Measurements from ENCODE around the gene SLC7A14.

SLC7A14 gene

GRCh38 chr3:170465955-170466354 lies 119.9 kb downstream of the SLC7A14 start:
- no peaks in the 10 kb centered on the region for H3K36me3 Mint-ChIP-seq
- no peak overlapping the region for H3K27ac Mint-ChIP-seq
- ATAC-seq, result no peak
- no peak overlapping the region for H3K4me3 Mint-ChIP-seq
- no peaks in the 10 kb centered on the region for H3K9me3 Mint-ChIP-seq
- no peaks in the 10 kb centered on the region for H3K4me1 Mint-ChIP-seq
- H3K27me3 Mint-ChIP-seq, result peaks cover 39% of the 10 kb centered on the region

DNA sequence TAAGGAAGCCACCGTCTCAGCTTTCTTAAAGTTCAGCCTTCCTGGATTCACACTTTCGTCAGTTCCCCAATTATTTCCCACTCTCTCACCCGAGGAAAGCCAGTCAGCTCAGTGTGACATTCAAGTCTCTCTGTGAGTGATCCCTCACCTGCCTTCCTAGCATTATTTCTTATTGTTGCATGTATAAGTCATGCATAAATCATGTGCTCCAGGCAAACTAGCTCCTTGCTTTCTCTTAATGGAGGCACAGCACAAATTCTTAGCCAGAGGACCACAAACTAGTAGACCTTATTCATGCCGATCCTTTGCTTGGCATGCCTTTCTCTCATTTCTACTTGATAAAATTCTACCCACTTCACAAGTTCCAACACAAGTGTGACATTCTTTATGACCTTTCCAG lies 122.9 kb downstream of the SLC7A14 start:
- Mint-ChIP-seq H3K4me3 (no peak overlapping the region), H3K27me3 (peaks cover 23% of the 10 kb centered on the region), H3K36me3 (no peaks in the 10 kb centered on the region), H3K4me1 (no peaks in the 10 kb centered on the region), H3K27ac (no peak overlapping the region), H3K9me3 (no peaks in the 10 kb centered on the region)
- ATAC-seq, result no peak

GRCh38 chr3:170458285-170458684 lies 127.6 kb downstream of the SLC7A14 start:
- H3K4me1 Mint-ChIP-seq, result no peaks in the 10 kb centered on the region
- no peaks in the 10 kb centered on the region for H3K9me3 Mint-ChIP-seq
- H3K4me3 Mint-ChIP-seq, result no peak overlapping the region
- no peak for ATAC-seq
- peaks cover 28% of the 10 kb centered on the region for H3K27me3 Mint-ChIP-seq
- H3K36me3 Mint-ChIP-seq, result no peaks in the 10 kb centered on the region
- H3K27ac Mint-ChIP-seq, result no peak overlapping the region

DNA sequence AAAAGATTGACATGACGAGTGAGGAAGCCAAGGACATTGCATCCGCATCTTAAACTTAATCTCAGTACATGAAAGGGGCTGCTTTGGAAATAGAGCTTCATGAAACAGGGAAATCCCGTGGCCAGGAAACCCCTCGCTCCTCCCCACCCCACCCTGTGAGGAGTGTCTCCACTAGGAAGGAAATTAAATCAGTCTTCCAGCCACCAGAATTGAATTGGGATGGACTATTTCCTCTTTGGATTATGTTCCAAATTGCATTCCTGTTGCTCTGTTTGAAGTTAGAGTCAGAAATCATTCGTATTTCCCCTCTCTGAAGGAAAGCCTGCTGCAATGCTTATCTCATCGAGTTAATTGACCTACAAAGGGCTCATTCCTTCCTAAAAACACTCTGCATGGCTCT lies 131.4 kb downstream of the SLC7A14 start:
- no peak overlapping the region for H3K4me3 Mint-ChIP-seq
- H3K27ac Mint-ChIP-seq, result no peak overlapping the region
- H3K9me3 Mint-ChIP-seq, result no peaks in the 10 kb centered on the region
- ATAC-seq, result no peak
- H3K36me3 Mint-ChIP-seq, result no peaks in the 10 kb centered on the region
- no peaks in the 10 kb centered on the region for H3K4me1 Mint-ChIP-seq
- peaks cover 11% of the 10 kb centered on the region for H3K27me3 Mint-ChIP-seq

DNA sequence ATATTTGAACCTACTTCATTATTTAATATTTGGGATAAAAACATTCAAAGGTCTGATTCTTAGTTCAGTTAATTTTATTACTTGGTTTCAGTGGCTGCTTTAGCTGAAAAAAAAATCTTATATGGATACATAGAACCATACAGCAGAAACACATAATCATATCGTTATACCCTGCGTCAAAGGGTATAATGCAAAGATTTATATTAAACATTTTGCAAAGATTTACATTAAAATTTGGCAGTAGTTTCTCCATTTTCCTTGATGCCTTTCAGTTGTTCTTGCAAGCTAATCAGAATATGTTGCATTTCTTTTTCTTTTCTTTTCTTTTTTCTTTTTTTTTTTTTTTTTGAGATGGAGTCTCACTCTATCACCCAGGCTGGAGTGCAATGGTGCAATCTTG lies 135.8 kb downstream of the SLC7A14 start:
- Mint-ChIP-seq H3K27me3 (no peaks in the 10 kb centered on the region), H3K4me1 (no peaks in the 10 kb centered on the region), H3K9me3 (no peaks in the 10 kb centered on the region), H3K27ac (no peak overlapping the region), H3K36me3 (no peaks in the 10 kb centered on the region), H3K4me3 (no peak overlapping the region)
- ATAC-seq, result no peak

GRCh38 chr3:170448584-170448983 lies 137.3 kb downstream of the SLC7A14 start:
- ATAC-seq, result no peak
- no peaks in the 10 kb centered on the region for H3K9me3 Mint-ChIP-seq
- H3K4me1 Mint-ChIP-seq, result no peaks in the 10 kb centered on the region
- no peaks in the 10 kb centered on the region for H3K27me3 Mint-ChIP-seq
- no peak overlapping the region for H3K27ac Mint-ChIP-seq
- no peak overlapping the region for H3K4me3 Mint-ChIP-seq
- H3K36me3 Mint-ChIP-seq, result no peaks in the 10 kb centered on the region

DNA sequence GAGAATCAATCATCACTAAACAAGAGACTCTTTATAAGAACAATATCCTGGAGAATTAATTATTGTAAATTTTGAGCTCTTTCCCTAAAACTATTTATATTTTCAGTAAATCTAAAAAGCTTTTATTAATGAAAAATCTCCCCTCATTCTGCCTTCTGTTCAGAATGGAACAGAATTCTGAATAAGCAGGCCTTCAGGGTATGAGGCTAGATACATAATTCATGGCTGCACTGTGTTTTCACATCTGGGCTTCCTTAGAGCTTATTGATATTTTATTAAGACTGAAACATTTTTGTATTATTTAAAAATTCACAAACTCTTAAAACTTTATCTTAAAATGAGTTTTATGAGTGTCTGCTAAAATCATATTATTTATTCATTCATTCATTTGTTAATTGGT lies 142.4 kb downstream of the SLC7A14 start:
- no peaks in the 10 kb centered on the region for H3K4me1 Mint-ChIP-seq
- no peak overlapping the region for H3K27ac Mint-ChIP-seq
- no peak overlapping the region for H3K4me3 Mint-ChIP-seq
- H3K9me3 Mint-ChIP-seq, result no peaks in the 10 kb centered on the region
- peaks cover 36% of the 10 kb centered on the region for H3K27me3 Mint-ChIP-seq
- H3K36me3 Mint-ChIP-seq, result no peaks in the 10 kb centered on the region
- ATAC-seq, result no peak

DNA sequence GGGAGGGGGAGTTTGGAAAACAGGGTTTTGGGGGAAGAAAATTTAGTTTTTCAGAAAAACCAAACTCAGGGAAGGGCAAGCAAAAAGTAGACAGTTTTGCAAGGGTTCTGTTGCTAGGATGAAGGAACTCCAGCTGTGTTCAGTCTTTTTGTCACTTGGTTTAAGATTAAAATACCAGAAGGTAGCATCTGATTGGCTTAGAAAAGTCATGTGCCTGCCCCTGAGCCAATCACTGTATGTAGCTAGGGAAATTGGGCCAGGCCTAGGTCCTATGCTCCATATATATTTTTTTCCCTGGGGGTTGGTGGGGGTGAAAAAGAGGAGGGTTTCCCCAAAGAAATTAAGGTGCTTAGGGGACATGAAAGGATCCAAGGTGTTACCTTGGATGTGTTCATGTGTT lies 142.9 kb downstream of the SLC7A14 start:
- H3K4me1 Mint-ChIP-seq, result no peaks in the 10 kb centered on the region
- no peaks in the 10 kb centered on the region for H3K9me3 Mint-ChIP-seq
- no peak overlapping the region for H3K4me3 Mint-ChIP-seq
- ATAC-seq, result no peak
- no peaks in the 10 kb centered on the region for H3K36me3 Mint-ChIP-seq
- peaks cover 36% of the 10 kb centered on the region for H3K27me3 Mint-ChIP-seq
- no peak overlapping the region for H3K27ac Mint-ChIP-seq

GRCh38 chr3:170441412-170441811 lies 144.5 kb downstream of the SLC7A14 start:
- H3K4me1 Mint-ChIP-seq, result no peaks in the 10 kb centered on the region
- no peak for ATAC-seq
- peaks cover 36% of the 10 kb centered on the region for H3K27me3 Mint-ChIP-seq
- H3K27ac Mint-ChIP-seq, result no peak overlapping the region
- H3K9me3 Mint-ChIP-seq, result no peaks in the 10 kb centered on the region
- H3K4me3 Mint-ChIP-seq, result no peak overlapping the region
- H3K36me3 Mint-ChIP-seq, result no peaks in the 10 kb centered on the region

GRCh38 chr3:170440344-170440743 lies 145.5 kb downstream of the SLC7A14 start:
- Mint-ChIP-seq H3K9me3 (no peaks in the 10 kb centered on the region), H3K4me3 (no peak overlapping the region), H3K27ac (no peak overlapping the region), H3K36me3 (no peaks in the 10 kb centered on the region), H3K27me3 (peaks cover 36% of the 10 kb centered on the region), H3K4me1 (no peaks in the 10 kb centered on the region)
- ATAC-seq, result no peak

- Mint-ChIP-seq H3K27me3 (peaks cover 36% of the 10 kb centered on the region), H3K4me3 (no peak overlapping the region), H3K27ac (no peak overlapping the region), H3K4me1 (no peaks in the 10 kb centered on the region), H3K9me3 (no peaks in the 10 kb centered on the region), H3K36me3 (no peaks in the 10 kb centered on the region)
- ATAC-seq, result no peak
Observed at GRCh38 chr3:170438836-170439235, 147.0 kb downstream of the SLC7A14 start.

GRCh38 chr3:170437696-170438407 lies 148.0 kb downstream of the SLC7A14 start:
- no peak for ATAC-seq
- Mint-ChIP-seq H3K27me3 (peaks cover 33% of the 10 kb centered on the region), H3K4me1 (no peaks in the 10 kb centered on the region), H3K9me3 (no peaks in the 10 kb centered on the region), H3K27ac (no peak overlapping the region), H3K4me3 (no peak overlapping the region), H3K36me3 (no peaks in the 10 kb centered on the region)

- H3K4me1 Mint-ChIP-seq, result no peaks in the 10 kb centered on the region
- no peaks in the 10 kb centered on the region for H3K9me3 Mint-ChIP-seq
- H3K27me3 Mint-ChIP-seq, result peaks cover 27% of the 10 kb centered on the region
- H3K27ac Mint-ChIP-seq, result no peak overlapping the region
- no peaks in the 10 kb centered on the region for H3K36me3 Mint-ChIP-seq
- no peak overlapping the region for H3K4me3 Mint-ChIP-seq
- no peak for ATAC-seq
Observed at GRCh38 chr3:170437176-170437575, 148.7 kb downstream of the SLC7A14 start.

- H3K27ac Mint-ChIP-seq, result no peak overlapping the region
- H3K27me3 Mint-ChIP-seq, result peaks cover 22% of the 10 kb centered on the region
- no peaks in the 10 kb centered on the region for H3K9me3 Mint-ChIP-seq
- no peak for ATAC-seq
- H3K4me1 Mint-ChIP-seq, result no peaks in the 10 kb centered on the region
- H3K4me3 Mint-ChIP-seq, result no peak overlapping the region
- H3K36me3 Mint-ChIP-seq, result no peaks in the 10 kb centered on the region
Observed at GRCh38 chr3:170436697-170437096, 149.2 kb downstream of the SLC7A14 start.

DNA sequence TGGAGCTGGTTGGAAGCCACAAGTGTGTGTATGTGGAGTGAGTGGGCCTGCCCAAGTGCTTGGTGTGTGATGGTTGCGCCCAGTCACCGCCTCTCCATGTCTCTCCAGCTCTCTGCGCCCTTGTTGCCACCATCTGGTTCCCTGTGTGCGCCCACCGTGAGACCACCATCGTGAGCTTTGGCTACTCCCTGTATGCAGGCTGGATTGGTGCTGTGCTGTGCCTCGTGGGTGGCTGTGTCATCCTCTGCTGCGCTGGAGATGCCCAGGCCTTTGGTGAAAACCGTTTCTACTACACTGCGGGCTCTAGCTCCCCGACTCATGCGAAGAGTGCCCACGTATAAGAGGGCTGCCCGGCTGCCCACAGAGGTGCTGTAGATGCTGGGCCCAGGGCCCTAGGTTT lies 153.5 kb downstream of the SLC7A14 start:
- no peaks in the 10 kb centered on the region for H3K27me3 Mint-ChIP-seq
- H3K4me3 Mint-ChIP-seq, result no peak overlapping the region
- H3K4me1 Mint-ChIP-seq, result peaks cover 6% of the 10 kb centered on the region
- no peak for ATAC-seq
- no peaks in the 10 kb centered on the region for H3K36me3 Mint-ChIP-seq
- no peaks in the 10 kb centered on the region for H3K9me3 Mint-ChIP-seq
- H3K27ac Mint-ChIP-seq, result no peak overlapping the region

DNA sequence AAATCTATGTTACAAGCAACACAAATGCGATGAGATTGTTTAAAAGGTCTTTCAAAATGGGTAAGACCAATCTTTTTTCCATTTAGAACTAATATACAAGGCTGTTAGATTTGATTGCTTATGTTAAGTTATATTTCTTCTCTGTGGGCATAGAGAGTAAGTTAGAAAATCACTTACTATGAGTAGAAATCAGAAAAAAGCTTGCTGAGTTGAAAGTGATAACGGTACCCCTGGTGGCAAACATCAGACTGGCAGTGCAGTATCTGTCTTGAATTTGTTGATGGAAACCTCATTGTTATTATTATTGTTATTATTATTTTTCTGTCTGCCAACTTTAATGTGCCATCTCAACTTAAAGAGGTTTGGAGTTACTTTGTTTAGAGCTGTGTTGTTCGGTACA lies 154.8 kb downstream of the SLC7A14 start:
- no peaks in the 10 kb centered on the region for H3K9me3 Mint-ChIP-seq
- no peaks in the 10 kb centered on the region for H3K36me3 Mint-ChIP-seq
- H3K4me3 Mint-ChIP-seq, result no peak overlapping the region
- no peaks in the 10 kb centered on the region for H3K27me3 Mint-ChIP-seq
- ATAC-seq, result no peak
- peaks cover 6% of the 10 kb centered on the region for H3K4me1 Mint-ChIP-seq
- H3K27ac Mint-ChIP-seq, result no peak overlapping the region

- H3K9me3 Mint-ChIP-seq, result no peaks in the 10 kb centered on the region
- no peak for ATAC-seq
- H3K27me3 Mint-ChIP-seq, result no peaks in the 10 kb centered on the region
- peaks cover 6% of the 10 kb centered on the region for H3K4me1 Mint-ChIP-seq
- no peak overlapping the region for H3K4me3 Mint-ChIP-seq
- H3K36me3 Mint-ChIP-seq, result no peaks in the 10 kb centered on the region
- no peak overlapping the region for H3K27ac Mint-ChIP-seq
Observed at GRCh38 chr3:170429050-170429449, 156.8 kb downstream of the SLC7A14 start.
